ENCODE measurements around the gene FST.

Gene FST

GRCh38 chr5:53475320-53475719 is 5.1 kb upstream of the FST start:
- no peak for DNase-seq

GRCh38 chr5:53476019-53476418 is 4.4 kb upstream of the FST start:
- DNase-seq: no peak

DNA sequence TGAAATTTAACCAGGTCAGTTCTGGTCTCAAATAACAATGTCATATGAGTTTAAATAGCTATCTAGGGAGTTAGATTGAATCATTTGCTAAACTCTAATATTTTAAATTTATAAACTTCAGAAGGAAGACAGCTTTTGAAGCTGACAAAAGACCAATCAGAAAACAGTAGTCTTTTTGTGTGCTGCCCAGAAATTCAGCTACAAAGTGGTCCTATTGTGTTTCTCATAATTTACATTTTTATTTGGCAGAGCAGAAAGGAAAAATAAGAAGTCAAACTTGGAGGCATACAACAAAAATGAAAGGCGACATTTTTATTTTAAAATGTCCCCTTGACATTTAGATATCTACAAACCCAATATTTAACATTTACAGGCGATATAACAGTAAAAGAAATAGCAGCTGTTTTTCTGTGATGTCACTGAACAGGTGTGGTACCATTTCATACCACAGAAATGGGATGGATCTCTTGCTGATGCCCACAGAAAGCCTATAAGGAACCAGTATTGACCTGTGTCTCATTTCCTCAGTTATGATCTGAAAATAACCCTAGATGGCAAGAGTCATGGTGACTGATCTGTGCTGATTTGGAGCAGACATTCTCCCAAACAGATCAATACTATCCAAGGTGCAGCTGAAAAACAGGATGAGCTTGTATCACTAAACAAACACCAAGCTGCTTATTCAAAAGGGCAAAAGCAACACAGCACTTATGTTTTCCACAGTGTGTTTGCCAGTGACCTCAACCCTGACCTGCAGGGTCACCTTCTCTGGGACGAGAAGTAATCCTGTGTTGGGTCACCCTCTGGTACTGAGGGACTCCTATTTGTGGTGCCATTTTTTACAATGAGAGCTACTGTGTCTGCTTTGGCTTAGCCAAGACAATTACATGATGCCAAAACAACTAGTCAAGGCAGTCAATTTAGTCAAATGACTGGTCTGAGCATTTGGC is 3.6 kb upstream of the FST start:
- no peak for DNase-seq

GRCh38 chr5:53478411-53479044 is 1.9 kb upstream of the FST start:
- DNase-seq: peak; percentile 53

GRCh38 chr5:53479045-53479589 is 1.3 kb upstream of the FST start:
- no peak for DNase-seq

DNA sequence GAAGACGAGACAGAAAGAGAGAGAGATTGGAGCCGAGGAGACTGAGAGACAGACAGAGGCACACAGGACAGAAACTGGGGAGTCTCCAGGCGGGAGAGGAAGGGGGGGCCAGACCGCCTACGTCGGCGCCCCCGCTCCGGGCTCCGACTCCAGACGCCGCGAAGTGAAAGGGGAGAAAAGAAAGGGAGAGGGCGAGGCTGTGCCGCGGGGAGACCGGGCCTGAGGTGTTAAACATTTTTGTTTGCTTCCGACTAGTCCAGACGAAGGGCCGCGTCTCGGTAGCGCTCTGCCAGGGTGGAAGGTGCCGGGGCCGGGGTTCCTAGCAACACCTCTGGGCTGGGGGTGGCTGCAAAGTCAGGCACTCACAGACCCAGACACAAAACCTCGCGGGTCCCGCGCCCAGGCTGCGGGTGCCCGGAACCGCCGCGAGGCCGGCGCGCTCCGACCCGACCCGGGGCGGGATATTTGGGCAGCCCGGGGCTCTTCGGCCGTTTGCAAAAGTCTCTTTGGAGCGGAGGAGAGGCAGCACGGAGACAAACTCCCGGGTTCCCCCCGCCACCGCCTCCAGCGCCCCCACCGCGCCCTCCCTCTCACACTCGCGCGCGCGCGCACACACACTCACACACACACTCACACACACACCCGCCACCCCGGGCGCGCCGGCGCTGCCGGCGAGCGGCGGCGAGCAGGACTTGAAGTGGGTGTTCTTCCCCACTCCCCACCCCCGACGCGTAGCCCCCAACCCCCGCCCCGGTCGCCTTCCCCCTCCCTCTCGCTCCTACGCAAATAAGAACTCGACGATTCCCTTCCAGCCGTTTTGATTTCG is 626 bp upstream of the FST start:
- peak; percentile 38 for DNase-seq

DNA sequence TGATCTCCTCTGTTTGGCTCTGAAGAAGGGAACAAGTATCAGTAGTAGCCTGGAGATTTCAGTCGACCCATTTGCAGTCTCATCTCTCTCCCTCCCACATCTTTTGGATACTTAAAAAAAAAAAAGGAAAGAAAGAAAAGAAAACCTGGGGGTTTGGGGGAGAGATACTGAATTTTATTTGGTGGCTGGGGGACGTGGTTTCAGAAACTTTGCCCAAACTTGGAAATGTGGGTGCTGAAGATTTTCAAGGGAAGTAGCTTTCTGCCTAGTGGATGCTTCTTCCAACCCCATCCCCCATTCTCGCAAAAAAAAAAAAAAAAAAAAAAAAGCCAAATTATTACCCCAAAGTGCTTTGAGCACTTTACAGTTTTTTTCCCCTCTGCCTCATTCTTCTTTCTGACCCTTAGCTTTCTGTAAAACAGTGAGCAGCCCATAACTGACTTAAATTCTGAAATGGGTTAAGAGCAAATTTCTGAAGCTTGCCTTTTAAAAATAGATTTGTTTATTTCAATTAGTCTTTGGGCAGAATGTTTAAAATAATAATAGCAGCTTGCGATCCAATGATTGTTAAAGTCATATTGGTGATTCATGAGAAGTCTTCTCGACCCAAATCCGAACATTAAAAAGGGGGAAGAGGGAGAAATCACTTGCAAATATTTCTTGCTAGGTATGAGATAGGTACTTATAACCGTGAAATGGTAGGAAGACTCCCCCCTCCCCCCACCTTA is 894 bp downstream of the FST start:
- DNase-seq: no peak

- peak; percentile 89 for DNase-seq
These were observed 1.7 kb downstream of the FST start for GRCh38 chr5:53481887-53482716.

DNA sequence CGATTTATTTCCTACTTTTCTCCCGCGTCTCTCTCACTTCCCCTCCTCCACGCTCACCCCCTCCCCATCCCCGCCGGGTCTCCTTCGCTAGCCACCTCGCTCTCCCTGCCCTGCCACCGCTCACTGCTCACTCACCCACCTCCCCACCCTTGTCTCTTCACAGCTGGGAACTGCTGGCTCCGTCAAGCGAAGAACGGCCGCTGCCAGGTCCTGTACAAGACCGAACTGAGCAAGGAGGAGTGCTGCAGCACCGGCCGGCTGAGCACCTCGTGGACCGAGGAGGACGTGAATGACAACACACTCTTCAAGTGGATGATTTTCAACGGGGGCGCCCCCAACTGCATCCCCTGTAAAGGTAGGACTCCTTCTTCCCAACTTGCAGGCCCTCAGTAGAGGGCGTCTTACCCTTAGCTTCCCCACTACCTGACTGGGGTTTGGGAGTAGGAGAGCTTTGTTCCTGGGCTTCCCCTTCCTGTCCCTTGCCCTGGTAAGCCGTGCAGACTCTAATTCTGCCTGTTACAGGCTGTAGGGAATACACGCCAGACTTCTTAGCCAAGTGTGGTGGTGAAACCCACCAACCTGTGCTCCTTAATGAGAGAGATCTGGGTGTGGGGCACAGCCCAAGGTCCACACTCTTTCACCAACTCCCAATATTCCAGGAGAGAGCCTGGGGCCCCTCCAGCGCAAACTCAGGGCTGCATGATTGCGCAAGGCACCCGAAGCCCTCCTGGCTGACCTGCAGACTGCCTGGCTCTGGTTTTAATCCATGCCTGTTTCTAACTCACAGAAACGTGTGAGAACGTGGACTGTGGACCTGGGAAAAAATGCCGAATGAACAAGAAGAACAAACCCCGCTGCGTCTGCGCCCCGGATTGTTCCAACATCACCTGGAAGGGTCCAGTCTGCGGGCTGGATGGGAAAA is 2.5 kb downstream of the FST start:
- peak; percentile 50 for DNase-seq

DNA sequence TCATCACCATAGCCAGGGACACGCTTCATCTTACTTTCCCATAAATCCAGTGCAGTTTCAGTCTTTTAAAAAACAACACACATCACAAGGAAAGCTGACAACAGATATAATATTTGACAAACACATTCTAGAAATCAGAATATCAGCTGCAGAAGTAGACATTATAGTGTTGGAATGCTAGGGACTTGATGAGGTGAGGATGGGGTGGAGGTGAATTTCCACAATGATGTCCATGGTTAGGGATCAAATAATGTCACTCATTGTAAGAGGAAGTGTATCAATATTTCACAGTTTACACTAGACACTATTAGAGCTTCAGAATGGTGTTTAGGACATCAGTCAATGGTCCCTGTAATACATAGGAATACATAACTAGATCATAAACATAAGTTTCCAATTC is 7.0 kb downstream of the FST start:
- no peak for DNase-seq

DNA sequence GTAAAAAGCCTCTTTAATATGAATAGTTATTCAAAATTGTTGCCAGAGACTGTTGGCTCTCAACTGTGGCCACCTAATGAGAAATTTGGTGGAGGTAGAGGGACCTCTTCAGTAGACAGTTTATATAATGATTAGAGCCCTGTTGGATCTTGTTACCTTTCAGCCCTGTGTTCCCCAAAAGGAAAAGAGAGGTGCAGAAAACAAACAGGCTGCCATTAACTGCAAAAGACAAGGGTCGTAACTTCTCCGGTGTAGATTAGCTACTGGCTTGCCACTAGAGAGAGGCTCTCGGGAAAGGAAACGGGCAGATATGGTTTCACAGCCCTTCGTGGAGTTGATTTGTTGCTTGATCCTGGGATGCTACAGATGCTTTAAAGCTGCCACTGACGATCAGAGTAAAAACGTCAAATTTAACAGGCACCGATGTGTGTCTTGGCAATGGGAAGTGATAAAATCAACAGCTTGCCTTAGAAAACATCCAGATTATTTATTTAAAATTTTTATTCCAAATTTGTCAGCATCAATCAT is 7.8 kb downstream of the FST start:
- DNase-seq: no peak

- no peak for DNase-seq
These were observed 10.3 kb downstream of the FST start for GRCh38 chr5:53490747-53491146.

DNA sequence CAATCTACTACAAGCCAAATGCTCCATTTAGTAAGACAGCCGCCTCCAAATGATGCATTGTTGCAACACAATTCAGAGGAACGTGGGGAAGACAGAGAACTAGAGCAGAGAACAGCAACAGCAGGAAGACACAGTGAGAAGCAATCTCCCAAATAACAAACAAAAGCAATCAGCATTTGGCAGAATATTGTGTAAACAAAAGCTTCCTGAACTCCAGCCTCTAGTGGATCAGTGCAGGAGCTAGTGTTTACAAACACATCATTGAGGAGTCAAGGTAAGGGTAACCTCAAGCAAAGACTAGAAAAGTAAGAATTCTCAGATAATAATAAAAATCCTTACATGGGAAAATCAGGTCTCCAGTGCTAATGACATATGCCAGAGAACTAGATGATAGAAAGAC is 20.6 kb downstream of the FST start:
- no peak for DNase-seq

DNA sequence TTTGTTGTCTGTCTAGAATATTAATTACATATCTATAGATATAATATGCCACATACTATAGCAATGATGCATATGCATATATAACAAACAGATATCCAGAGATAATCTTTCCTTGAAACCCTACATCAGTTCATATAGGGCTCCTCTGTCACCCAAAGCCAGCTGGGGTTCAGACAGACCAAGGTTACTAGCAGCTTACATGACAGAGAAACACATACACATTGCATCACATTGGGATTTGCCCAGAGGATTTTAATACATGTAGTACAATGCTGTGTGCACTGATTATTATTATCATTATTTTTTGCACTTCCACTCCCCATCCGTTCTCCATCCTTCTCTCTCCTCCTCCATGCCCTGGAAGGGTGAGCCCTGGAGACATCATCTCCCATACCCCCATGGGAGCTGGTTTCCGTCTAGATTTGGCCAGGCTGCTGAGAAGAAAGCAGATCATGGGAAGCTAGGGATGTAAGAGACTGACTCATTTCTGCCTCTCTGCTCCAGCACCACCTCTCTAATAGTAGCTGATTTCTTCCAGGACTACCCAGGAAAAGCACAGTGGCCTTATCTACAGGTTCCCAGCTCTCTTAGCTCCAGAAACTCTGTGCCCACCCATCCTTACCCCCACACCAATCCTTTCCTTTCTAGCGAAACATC is 23.3 kb downstream of the FST start:
- no peak for DNase-seq

- no peak for DNase-seq
These were observed 26.6 kb downstream of the FST start for GRCh38 chr5:53507013-53507412.

DNA sequence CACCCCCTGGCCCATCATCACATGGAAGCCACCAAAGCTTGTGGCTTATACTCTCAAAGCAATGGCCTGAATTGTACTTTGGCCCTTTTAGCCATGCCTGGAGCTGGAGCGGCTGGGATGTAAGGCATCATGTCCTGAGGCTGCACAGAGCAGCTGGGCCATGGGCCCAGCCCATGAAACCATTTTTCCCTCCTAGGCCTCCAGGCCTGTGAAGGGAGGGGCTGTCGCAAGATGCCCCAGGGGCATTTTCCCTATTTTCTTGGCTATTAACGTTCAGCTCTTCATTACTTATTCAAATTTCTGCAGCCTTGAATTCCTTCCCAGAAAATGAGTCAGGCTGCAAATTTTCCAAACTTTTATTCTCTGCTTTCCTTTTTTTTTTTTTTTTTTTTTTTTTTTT is 27.7 kb downstream of the FST start:
- no peak for DNase-seq

DNA sequence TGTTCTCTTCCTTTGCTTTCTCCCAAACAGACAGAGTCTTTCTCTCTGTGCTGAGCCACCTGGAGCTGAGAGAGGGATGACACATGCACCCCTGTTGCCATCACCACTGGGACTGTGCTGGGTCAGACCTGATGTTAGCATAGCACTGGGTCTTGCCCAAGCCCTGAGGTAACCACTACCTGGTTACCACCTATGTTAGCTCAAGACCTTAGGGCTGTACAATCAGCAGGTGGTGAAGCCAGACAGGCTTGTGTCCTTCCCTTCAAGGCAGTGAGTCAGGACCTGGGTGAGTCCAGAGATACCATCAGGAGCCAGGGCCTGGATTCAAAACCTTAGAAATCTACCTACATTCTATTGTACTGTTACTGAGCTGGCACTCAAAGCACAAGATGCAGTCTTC is 32.1 kb downstream of the FST start:
- no peak for DNase-seq

DNA sequence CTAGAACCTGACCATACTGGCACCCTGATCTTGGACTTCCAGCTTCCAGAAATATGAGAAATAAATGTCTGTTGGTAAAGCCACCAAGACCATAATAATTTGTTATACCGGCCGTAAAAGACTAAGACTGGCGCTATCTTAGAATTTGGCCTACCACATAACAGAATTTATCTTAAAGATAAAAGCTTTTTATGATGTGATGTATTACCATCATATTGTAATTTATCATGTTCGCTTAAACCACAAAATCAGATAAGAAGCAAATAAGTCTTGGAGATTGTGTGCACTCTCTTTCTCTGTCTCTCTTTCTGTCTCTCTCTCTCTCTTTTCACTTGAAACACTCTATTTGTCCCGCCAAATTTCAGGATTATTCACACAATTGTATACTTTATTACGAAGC is 35.6 kb downstream of the FST start:
- DNase-seq: no peak

DNA sequence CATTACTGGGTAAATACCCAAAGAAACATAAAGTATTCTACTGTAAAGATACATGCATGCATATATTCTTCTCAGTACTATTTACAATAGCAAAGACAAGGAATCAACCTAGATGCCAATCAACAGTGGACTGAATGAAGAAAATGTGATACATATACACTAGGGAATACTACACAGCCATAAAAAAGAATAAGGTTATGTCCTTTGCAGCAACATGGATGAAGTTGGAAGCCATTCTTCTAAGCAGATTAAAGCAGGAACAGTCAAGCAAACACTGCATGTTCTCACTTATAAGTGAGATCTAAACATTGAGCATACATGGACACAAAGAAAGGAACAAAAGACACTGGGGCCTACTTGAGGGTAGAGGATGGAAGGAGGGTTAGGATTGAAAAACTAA is 40.4 kb downstream of the FST start:
- no peak for DNase-seq

Measured in 8988T (cell line).